ENCODE data around the gene OR2AJ1. TPM values are rescaled to one million over a fixed set of nuclear protein-coding genes. Genes with fewer than 3 reads are reported as not detected.

OR2AJ1 gene
- not detected in 2 replicates for total RNA-seq
- not detected for total RNA-seq (2013)
- not detected in 2 replicates for polyA plus RNA-seq
- not detected in 2 replicates for polyA minus RNA-seq

- WGBS (ENCODE audit: insufficient coverage): 98% methylated on average over 5 of the region's 9 CpGs
These were observed at the start of gene OR2AJ1 for GRCh38 chr1:247924868-247925267. Gene OR2AJ1, plus strand, starts transcription at chr1:247924889. Its CDS starts 8,880 bp downstream, at chr1:247933769.

GRCh38 chr1:247883346-247883745, 41.3 kb upstream of the OR2AJ1 start:
- 97% methylated on average over 8 of the region's 9 CpGs for WGBS (ENCODE audit: insufficient coverage)
- ChIA-PET POLR2A (no interaction called here), CTCF (no interaction called here)
- TF ChIP-seq CTCF (IDR thresholded peaks at IDR 0.05) (no peak), EZH2 (IDR thresholded peaks at IDR 0.05; ENCODE audit: borderline replicate concordance, insufficient read depth, low read depth, low read length, poor library complexity, severe bottlenecking) (no peak)
- ATAC-seq (ENCODE audit: low read depth): no peak
- Histone ChIP-seq H3K4me3 (ENCODE audit: control extremely low read depth in 1 of 5, extremely low read depth in 1 of 5, insufficient read depth in 1 of 5, low read depth in 2 of 5, low read length in 4 of 5) (no peak overlapping the region), H3K9me3 (ENCODE audit: control extremely low read depth in 1 of 3, control insufficient read depth in 2 of 3, insufficient read depth in 1 of 3, low read length in 2 of 3) (no peaks in the 10 kb centered on the region), H3K27ac (ENCODE audit: low read length in 2 of 2) (no peak overlapping the region), H3K36me3 (replicated peaks in 1 of 2; ENCODE audit: control extremely low read depth in 1 of 2, control insufficient read depth in 1 of 2, extremely low read depth in 1 of 2, insufficient read depth in 2 of 2, low read length in 1 of 2) (no peaks in the 10 kb centered on the region), H4K20me1 (ENCODE audit: control insufficient read depth, insufficient read depth, low read length, poor library complexity, severe bottlenecking) (no peaks in the 10 kb centered on the region), H2AFZ (ENCODE audit: insufficient read depth, low read depth, low read length, poor library complexity, severe bottlenecking) (no peak overlapping the region), H3K9ac (ENCODE audit: low read length) (no peak overlapping the region), H3K27me3 (replicated peaks in 1 of 4; ENCODE audit: control extremely low read depth in 1 of 4, control insufficient read depth in 3 of 4, insufficient read depth in 4 of 4, low read length in 3 of 4) (no peaks in the 10 kb centered on the region), H3K4me1 (ENCODE audit: control insufficient read depth in 2 of 2, insufficient read depth in 2 of 2, low read length in 2 of 2) (no peaks in the 10 kb centered on the region), H3K79me2 (ENCODE audit: control insufficient read depth, insufficient read depth, low read length) (no peaks in the 10 kb centered on the region), H3K4me2 (replicated peaks; ENCODE audit: low read depth, low read length, poor library complexity, severe bottlenecking) (no peak overlapping the region)
- Mint-ChIP-seq H3K4me1 (no peaks in the 10 kb centered on the region), H3K9me3 (ENCODE audit: insufficient read depth) (no peaks in the 10 kb centered on the region), H3K27ac (no peak overlapping the region), H3K27me3 (no peaks in the 10 kb centered on the region), H3K4me3 (no peak overlapping the region)
- intact Hi-C loops (cut with micrococcal nuclease): no loop called here
- DNase-seq: no peak

More at GRCh38 chr1:247924868-247925267, at the start of gene OR2AJ1:
- H3K9me3 ChIP-seq (ENCODE audit: control extremely low read depth in 1 of 3, control insufficient read depth in 2 of 3, insufficient read depth in 1 of 3, low read length in 2 of 3): no peaks in the 10 kb centered on the region
- no peak within 1 kb of the TSS for H3K4me2 ChIP-seq (replicated peaks; ENCODE audit: low read depth, low read length, poor library complexity, severe bottlenecking)
- ChIA-PET POLR2A (no interaction called here), CTCF (interaction anchor here (1.0 kb wide), 1 partner anchor 364 kb away, joined by 4 read pairs; no protein-coding TSS in a partner anchor)
- no peak within 1 kb of the TSS for H3K27ac ChIP-seq (ENCODE audit: low read length in 2 of 2)
- H3K9me3 Mint-ChIP-seq (ENCODE audit: insufficient read depth): no peaks in the 10 kb centered on the region
- H3K79me2 ChIP-seq (ENCODE audit: control insufficient read depth, insufficient read depth, low read length): no peaks in the 10 kb centered on the region
- no peaks in the 10 kb centered on the region for H3K27me3 ChIP-seq (replicated peaks in 1 of 4; ENCODE audit: control extremely low read depth in 1 of 4, control insufficient read depth in 3 of 4, insufficient read depth in 4 of 4, low read length in 3 of 4)
- TF ChIP-seq CTCF (IDR thresholded peaks at IDR 0.05): no peak
- no peak for TF ChIP-seq EZH2 (IDR thresholded peaks at IDR 0.05; ENCODE audit: borderline replicate concordance, insufficient read depth, low read depth, low read length, poor library complexity, severe bottlenecking)
- H3K4me1 ChIP-seq (ENCODE audit: control insufficient read depth in 2 of 2, insufficient read depth in 2 of 2, low read length in 2 of 2): no peaks in the 10 kb centered on the region
- H3K27me3 Mint-ChIP-seq: no peaks in the 10 kb centered on the region
- ATAC-seq (ENCODE audit: low read depth): no peak
- no peak within 1 kb of the TSS for H3K27ac Mint-ChIP-seq
- H4K20me1 ChIP-seq (ENCODE audit: control insufficient read depth, insufficient read depth, low read length, poor library complexity, severe bottlenecking): no peaks in the 10 kb centered on the region
- H3K9ac ChIP-seq (ENCODE audit: low read length): no peak within 1 kb of the TSS
- DNase-seq: no peak
- H3K4me1 Mint-ChIP-seq: no peaks in the 10 kb centered on the region
- intact Hi-C loops (cut with micrococcal nuclease): no loop called here
- H3K36me3 ChIP-seq (replicated peaks in 1 of 2; ENCODE audit: control extremely low read depth in 1 of 2, control insufficient read depth in 1 of 2, extremely low read depth in 1 of 2, insufficient read depth in 2 of 2, low read length in 1 of 2): no peaks in the 10 kb centered on the region
- H2AFZ ChIP-seq (ENCODE audit: insufficient read depth, low read depth, low read length, poor library complexity, severe bottlenecking): no peak within 1 kb of the TSS
- no peak within 1 kb of the TSS for H3K4me3 ChIP-seq (ENCODE audit: control extremely low read depth in 1 of 5, extremely low read depth in 1 of 5, insufficient read depth in 1 of 5, low read depth in 2 of 5, low read length in 4 of 5)
- H3K4me3 Mint-ChIP-seq: no peak within 1 kb of the TSS
